GM18868 (cell line): ENCODE measurements around the gene ARPC4.

Experiments used
- ATAC-seq: cut with Tn5 transposase; IDR thresholded peaks from one replicate; pipeline ENCODE4 v1.9.1; 2021; ENCODE audit warnings: mild to moderate bottlenecking, moderate library complexity; ENCODE audit not compliant: unreplicated experiment

Gene ARPC4

GRCh38 chr3:9787714-9788113, 5.2 kb upstream of the ARPC4 start:
- no peak for ATAC-seq

DNA sequence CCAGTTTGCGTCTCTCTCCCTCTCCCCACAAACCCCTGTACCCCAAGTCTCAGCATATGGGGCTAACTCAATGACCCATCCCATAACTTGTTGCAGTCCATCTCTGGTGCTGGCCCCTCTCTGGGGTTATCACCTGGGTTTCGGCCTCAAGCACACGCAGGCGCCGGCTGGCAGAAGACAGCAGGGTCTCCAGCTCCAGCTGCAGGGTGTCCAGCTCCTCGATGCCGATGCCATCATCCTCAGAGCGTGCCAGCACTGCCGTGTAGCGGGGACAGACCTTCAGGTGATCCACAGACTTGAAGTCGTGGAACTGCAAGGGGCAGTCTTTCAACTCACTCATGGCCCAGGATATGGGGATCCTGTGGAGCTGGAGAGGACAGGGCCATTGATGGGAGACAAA, 1.8 kb upstream of the ARPC4 start:
- ATAC-seq = no peak

- no peak for ATAC-seq
These were observed 985 bp upstream of the ARPC4 start for GRCh38 chr3:9791790-9792404.

- no peak for ATAC-seq
These were observed 389 bp downstream of the ARPC4 start for GRCh38 chr3:9793161-9793781.

- ATAC-seq = no peak
These were observed 1.5 kb downstream of the ARPC4 start for GRCh38 chr3:9794400-9794799.

DNA sequence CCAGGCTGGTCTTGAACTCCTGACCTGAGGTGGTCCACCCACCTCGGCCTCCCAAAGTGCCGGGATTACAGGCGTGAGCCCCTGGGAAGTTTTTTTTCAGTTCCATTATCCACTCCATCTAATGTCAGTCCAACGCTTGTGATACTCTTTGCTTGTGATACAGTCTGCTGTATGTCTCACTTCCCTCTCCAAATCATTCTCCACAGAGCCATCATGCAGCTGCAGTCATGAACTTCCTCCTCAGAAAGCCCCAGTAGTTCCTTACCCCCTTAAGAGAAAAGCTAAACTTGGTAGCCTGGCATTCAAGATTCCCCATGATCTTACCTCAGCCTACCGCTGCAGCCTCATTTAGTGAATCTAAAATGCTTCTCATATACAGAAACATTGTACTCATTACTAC, 2.3 kb downstream of the ARPC4 start:
- ATAC-seq = peak; percentile 35

- no peak for ATAC-seq
These were observed 4.5 kb downstream of the ARPC4 start for GRCh38 chr3:9797196-9797945.

DNA sequence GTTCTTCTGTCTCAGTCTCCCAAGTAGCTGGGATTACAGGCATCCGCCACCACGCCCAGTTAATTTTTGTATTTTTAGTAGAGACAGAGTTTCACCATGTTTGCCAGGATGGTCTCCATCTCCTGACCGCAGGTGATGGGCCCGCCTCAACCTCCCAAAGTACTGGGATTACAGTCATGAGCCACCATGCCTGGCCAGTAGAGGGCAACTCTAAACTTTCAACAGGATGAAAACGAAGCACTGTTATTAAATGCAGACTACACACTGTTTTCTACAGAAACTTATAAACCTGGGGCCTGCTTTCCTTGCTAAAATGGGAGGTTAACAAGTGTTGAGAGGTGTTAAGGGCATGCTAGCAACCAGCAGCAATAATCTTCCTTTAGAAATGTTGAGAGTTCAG, 7.6 kb downstream of the ARPC4 start:
- ATAC-seq = no peak

DNA sequence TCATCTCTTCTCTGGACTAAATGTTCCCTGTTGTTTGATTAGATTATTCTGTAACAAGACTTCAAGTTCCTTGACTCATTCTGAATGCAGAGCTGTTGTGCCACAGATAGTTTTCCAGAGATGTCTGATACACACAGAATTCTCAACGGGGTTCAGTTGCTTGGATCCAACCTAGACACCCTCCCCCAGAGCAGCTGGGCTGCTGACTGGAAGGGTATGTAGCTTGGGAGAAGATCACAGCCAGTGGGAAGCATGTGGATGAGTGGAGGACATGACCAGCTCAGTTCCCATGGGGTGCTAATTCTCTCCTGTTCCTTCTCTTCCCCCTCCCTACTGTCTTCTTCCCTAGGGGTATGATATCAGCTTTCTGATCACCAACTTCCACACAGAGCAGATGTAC, 10.6 kb downstream of the ARPC4 start:
- ATAC-seq = no peak

- ATAC-seq = no peak
These were observed 12.1 kb downstream of the ARPC4 start for GRCh38 chr3:9804996-9805395.

DNA sequence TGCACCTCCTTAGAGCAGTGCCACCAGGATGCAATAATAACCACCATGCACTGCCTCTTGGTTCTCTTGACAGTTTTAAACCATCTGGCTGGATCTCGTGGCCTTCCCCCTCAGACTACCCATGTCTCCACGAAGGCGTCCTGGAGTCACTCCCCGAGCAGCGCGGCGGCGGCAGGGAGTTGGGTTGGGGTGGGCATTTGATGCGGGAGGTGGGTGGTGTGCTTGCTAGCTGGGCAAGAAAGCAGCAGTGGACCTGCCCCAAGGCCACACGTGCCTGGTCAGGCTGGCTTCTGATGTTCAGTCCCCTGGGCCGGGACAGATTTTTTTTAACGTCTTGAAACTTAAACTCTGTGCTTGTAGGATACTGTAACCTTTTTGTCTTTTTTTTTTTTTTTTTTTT, 13.3 kb downstream of the ARPC4 start:
- no peak for ATAC-seq

- ATAC-seq = no peak
These were observed 14.1 kb downstream of the ARPC4 start for GRCh38 chr3:9806688-9807589.

- no peak for ATAC-seq
These were observed 15.1 kb downstream of the ARPC4 start for GRCh38 chr3:9807981-9808344.

- ATAC-seq = peak; percentile 47
These were observed 15.6 kb downstream of the ARPC4 start for GRCh38 chr3:9808345-9809037.

DNA sequence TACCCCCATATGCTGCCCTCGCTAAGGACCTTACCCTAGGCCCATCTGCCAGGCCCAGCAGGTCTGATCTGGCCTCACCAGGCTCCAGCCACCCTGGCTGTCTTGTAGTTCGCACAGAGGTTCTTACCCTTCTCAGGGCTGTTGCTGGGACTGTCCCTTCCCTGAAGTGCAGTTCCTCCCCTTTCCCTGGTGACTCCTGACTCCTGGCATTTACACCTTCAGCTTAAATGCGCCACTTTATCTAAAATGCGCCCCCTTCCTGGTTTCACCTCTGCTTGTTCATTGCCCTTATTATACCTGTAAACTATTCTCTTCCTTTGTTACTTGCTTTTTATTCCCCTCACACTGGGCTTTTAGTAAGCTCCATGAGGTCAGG, 16.3 kb downstream of the ARPC4 start:
- ATAC-seq = peak; percentile 20

GRCh38 chr3:9809615-9810432, 16.9 kb downstream of the ARPC4 start, which contains the start of gene TTLL3:
TTLL3 (plus strand) TSS chr3:9810262; CDS start chr3:9810662, 400 bp downstream.
- ATAC-seq = peak; percentile 43

GRCh38 chr3:9810433-9810770, 17.5 kb downstream of the ARPC4 start:
- ATAC-seq = no peak

- no peak for ATAC-seq
These were observed 18.0 kb downstream of the ARPC4 start for GRCh38 chr3:9810846-9811245.

- ATAC-seq = no peak
These were observed 20.1 kb downstream of the ARPC4 start for GRCh38 chr3:9812870-9813483.

DNA sequence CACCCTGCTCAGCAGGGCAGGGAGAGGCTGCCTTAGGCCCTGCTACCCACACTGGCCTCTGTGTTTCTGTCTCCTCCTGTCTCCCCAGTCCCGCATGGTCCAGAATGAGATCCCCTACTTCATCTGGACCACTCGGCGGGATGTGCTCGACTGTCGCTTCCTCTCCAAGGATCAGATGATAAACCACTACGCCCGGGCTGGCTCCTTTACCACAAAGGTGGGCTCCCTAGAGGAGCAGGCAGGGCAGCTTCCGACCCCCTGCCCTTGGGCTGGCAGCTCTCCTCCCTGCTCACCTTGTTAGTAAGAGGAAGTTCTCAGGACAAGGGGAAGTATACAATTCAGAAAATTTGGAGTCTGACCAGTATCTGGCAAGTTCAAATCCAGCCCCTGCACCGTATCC, 23.1 kb downstream of the ARPC4 start:
- ATAC-seq = no peak
